HCT116 (cell line): Measurements from ENCODE around the gene SLC16A7. TPM values are rescaled to one million over a fixed set of nuclear protein-coding genes. Genes with fewer than 3 reads are reported as not detected.

Source experiments
- ATAC-seq: fragments of 200-7000 bp; cut with Tn5 transposase; 2 replicates; pipeline ENCODE4 v1.9.1; 2020; ENCODE audit warnings: mild to moderate bottlenecking, moderate library complexity
- BruUV-seq: library from RNA; stranded (reverse); fragments of 400-500 nt; replicated peaks from 2 replicates; lab custom pipeline; 2021; lab: Mats Ljungman, UMichigan
- CTCF ChIA-PET: fragments of 300-600 bp; sonication (Branson Sonifier 250); formaldehyde crosslinking; loops from one replicate; lab custom pipeline; 2021; ENCODE audit warnings: antibody characterized with exemption; lab: Charles Lee
- POLR2A ChIA-PET: fragments of 300-600, 350-600 bp; sonication (Branson Sonifier 250); formaldehyde crosslinking; loops from one replicate; lab custom pipeline; 2021; ENCODE audit warnings: antibody characterized with exemption; lab: Charles Lee
- RAD21 ChIA-PET, 2 experiments: fragments of 300-600 bp; sonication (Branson Sonifier 250); formaldehyde crosslinking; loops; one replicate each; lab custom pipeline; 2023; ENCODE audit warnings: low total read pairs in 2 of 2; ENCODE audit not compliant: uncharacterized antibody in 2 of 2, unreplicated experiment in 2 of 2, low non-redundant PET in 1 of 2; lab: Charles Lee
- DNase-seq: peaks from one replicate; pipeline ENCODE4 v3.0.0-alpha.2; 2010; ENCODE audit warnings: low read depth, low spot score
- H2AFZ ChIP-seq: fragments of 200-600 bp; shearing (Covaris generic), sonication (generic); 2 replicates; pipeline ENCODE4 v1.6.1; 2017; ENCODE audit warnings: low read depth, mixed run types, mixed read lengths, antibody characterized with exemption, low read length; ENCODE audit not compliant: poor library complexity, severe bottlenecking
- H3K27ac ChIP-seq: 2 replicates; pipeline ENCODE4 v1.5.1; 2012; ENCODE audit warnings: low read depth, low read length
- H3K27me3 ChIP-seq: fragments of 200-600 bp; sonication (generic); 2 replicates; pipeline ENCODE4 v1.6.1; 2016; ENCODE audit warnings: mixed run types, low read length, mixed read lengths; ENCODE audit not compliant: insufficient read depth
- H3K36me3 ChIP-seq, 2 experiments: fragments of 200-500 bp in 1 of 2; fragments of 200-600 bp in 1 of 2; sonication (Bioruptor generic) in 1 of 2; sonication (generic) in 1 of 2; 2 replicates each; pipeline versions ENCODE4 v1.5.1 to v1.6.1; 2014 to 2016; ENCODE audit warnings: low read length in 2 of 2, inconsistent platforms in 1 of 2, mixed read lengths in 1 of 2, mixed run types in 1 of 2; ENCODE audit not compliant: insufficient read depth in 2 of 2, control insufficient read depth in 1 of 2
- H3K4me1 ChIP-seq, 2 experiments: fragments of 200-600 bp in 1 of 2; sonication (generic) in 1 of 2; 2 replicates each; pipeline versions ENCODE4 v1.5.1 to v1.6.1; 2012 to 2017; ENCODE audit warnings: low read length in 2 of 2, inconsistent platforms in 1 of 2, mild to moderate bottlenecking in 1 of 2, mixed read lengths in 1 of 2, mixed run types in 1 of 2, moderate library complexity in 1 of 2; ENCODE audit not compliant: insufficient read depth in 2 of 2, control insufficient read depth in 1 of 2
- H3K4me2 ChIP-seq: fragments of 200-600 bp; sonication (generic); 2 replicates; pipeline ENCODE4 v1.6.1; 2017; ENCODE audit warnings: mixed run types, low read length, mixed read lengths
- H3K4me3 ChIP-seq, 2 experiments: fragments of 200-600 bp in 1 of 2; sonication (generic) in 1 of 2; replicated peaks in 1 of 2; 2 replicates each; pipeline ENCODE4 v1.5.1; 2011 to 2016; ENCODE audit warnings: low read length in 2 of 2, control low read depth in 1 of 2, low read depth in 1 of 2, mild to moderate bottlenecking in 1 of 2, mixed read lengths in 1 of 2, mixed run types in 1 of 2
- H3K79me2 ChIP-seq: fragments of 200-600 bp; sonication (generic); 2 replicates; pipeline ENCODE4 v1.6.1; 2017; ENCODE audit warnings: mild to moderate bottlenecking, mixed run types, low read length, moderate library complexity, mixed read lengths; ENCODE audit not compliant: insufficient read depth
- H3K9ac ChIP-seq: fragments of 200-600 bp; sonication (generic); 2 replicates; pipeline ENCODE4 v1.6.1; 2016; ENCODE audit warnings: low read length, mixed read lengths
- H3K9me2 ChIP-seq: fragments of 200-600 bp; sonication (generic), shearing (Covaris generic); 2 replicates; pipeline ENCODE4 v1.6.1; 2017; ENCODE audit warnings: mixed run types, mild to moderate bottlenecking, moderate library complexity; ENCODE audit not compliant: insufficient read depth
- H3K9me3 ChIP-seq, 2 experiments: fragments of 200-500 bp in 1 of 2; fragments of 200-600 bp in 1 of 2; sonication (Bioruptor generic) in 1 of 2; sonication (generic) in 1 of 2; 2 replicates each; pipeline ENCODE4 v1.6.1; 2014 to 2017; ENCODE audit warnings: low read length in 2 of 2, mixed read lengths in 2 of 2, inconsistent platforms in 1 of 2, low read depth in 1 of 2, mild to moderate bottlenecking in 1 of 2, mixed run types in 1 of 2, moderate library complexity in 1 of 2; ENCODE audit not compliant: control insufficient read depth in 1 of 2, insufficient read depth in 1 of 2
- H4K20me1 ChIP-seq: fragments of 200-600 bp; sonication (generic), shearing (Covaris generic); 2 replicates; pipeline ENCODE4 v1.6.1; 2017; ENCODE audit warnings: mixed run types, mild to moderate bottlenecking, moderate library complexity; ENCODE audit not compliant: insufficient read depth
- CTCF ChIP-seq, 3 experiments: fragments of 200-600 bp in 1 of 3; sonication (generic) in 1 of 3; IDR thresholded peaks in 2 of 3; conservative IDR thresholded peaks in 1 of 3; 2 replicates each; pipeline ENCODE4 v1.5.1; 2012 to 2017; ENCODE audit warnings: low read depth in 2 of 3, low read length in 2 of 3, antibody characterized with exemption in 1 of 3, borderline replicate concordance in 1 of 3, control low read depth in 1 of 3, mild to moderate bottlenecking in 1 of 3, mixed read lengths in 1 of 3, mixed run types in 1 of 3, moderate library complexity in 1 of 3; ENCODE audit not compliant: insufficient read depth in 1 of 3
- ELF1 ChIP-seq: IDR thresholded peaks from 2 replicates; pipeline ENCODE4 v1.6.1; 2012; ENCODE audit warnings: low read depth, borderline replicate concordance
- FOSL1 ChIP-seq: IDR thresholded peaks from 2 replicates; pipeline ENCODE4 v1.6.1; 2012; ENCODE audit warnings: low read depth
- JUND ChIP-seq: IDR thresholded peaks from 2 replicates; pipeline ENCODE4 v1.6.1; 2012
- REST ChIP-seq: IDR thresholded peaks from 2 replicates; pipeline ENCODE4 v1.6.1; 2012; ENCODE audit warnings: low read depth
- SIN3A ChIP-seq: IDR thresholded peaks from 2 replicates; pipeline ENCODE4 v1.6.1; 2012; ENCODE audit warnings: low read depth
- SRF ChIP-seq: IDR thresholded peaks from 2 replicates; pipeline ENCODE4 v1.6.1; 2012; ENCODE audit warnings: low read depth
- YY1 ChIP-seq: IDR thresholded peaks from 2 replicates; pipeline ENCODE4 v1.6.1; 2011; ENCODE audit warnings: low read length, low read depth, moderate library complexity, mild to moderate bottlenecking; ENCODE audit not compliant: insufficient replicate concordance; ENCODE audit errors: extremely low read depth
- ZBTB33 ChIP-seq: IDR thresholded peaks from 2 replicates; pipeline ENCODE4 v1.6.1; 2011; ENCODE audit warnings: mild to moderate bottlenecking, low read length, moderate library complexity; ENCODE audit not compliant: insufficient replicate concordance; ENCODE audit errors: extremely low read depth
- ZFX ChIP-seq: fragments of 450-650 bp; IDR thresholded peaks from 2 replicates; pipeline ENCODE4 v1.6.1; 2017
- intact Hi-C: fragments of 100-400 bp; cut with micrococcal nuclease; formaldehyde crosslinking; loops from 2 replicates; pipeline ENCODE4 v1.10.0; 2022
- total RNA-seq: library from RNA; stranded (reverse); gene quantifications from one replicate; pipeline ENCODE4 v1.2.1, GENCODE V29; 2021; ENCODE audit not compliant: unreplicated experiment

The SLC16A7 gene
- total RNA-seq, 1 experiment from 2014 or later = 10.0 TPM

- BruUV-seq = no TSS peak
- RAD21 ChIA-PET = no interaction called here
- TF ChIP-seq FOSL1 (no peak), SRF (no peak), ELF1 (no peak), CTCF (IDR thresholded peaks at IDR 0.05 in 2 of 3, conservative IDR thresholded peaks at IDR 0.05 in 1 of 3; ENCODE audit: borderline replicate concordance in 1 of 3, insufficient read depth in 1 of 3, low read depth in 2 of 3, low read length in 2 of 3) (no peak), ZFX (no peak), REST (no peak), SIN3A (no peak), ZBTB33 (no peak), JUND (no peak), YY1 (no peak)
- Histone ChIP-seq H3K4me2 (no peak overlapping the region), H3K9me3 (no peaks in the 10 kb centered on the region), H3K79me2 (no peaks in the 10 kb centered on the region), H3K4me1 (no peaks in the 10 kb centered on the region), H3K9ac (no peak overlapping the region), H3K4me3 (no peak overlapping the region), H4K20me1 (no peaks in the 10 kb centered on the region), H2AFZ (no peak overlapping the region), H3K9me2 (no peaks in the 10 kb centered on the region), H3K27me3 (no peaks in the 10 kb centered on the region), H3K36me3 (no peaks in the 10 kb centered on the region), H3K27ac (no peak overlapping the region)
- POLR2A ChIA-PET = no interaction called here
- intact Hi-C loops = no loop called here
- CTCF ChIA-PET = no interaction called here
- DNase-seq (no peak), ATAC-seq (no peak)
These were observed 30.6 kb downstream of the SLC16A7 start for GRCh38 chr12:59626382-59626781.
